SK-N-SH (cell line): Measurements from ENCODE around the gene LRCOL1. TPM values are rescaled to one million over a fixed set of nuclear protein-coding genes. Genes with fewer than 3 reads are reported as not detected.

Experiments
- CTCF ChIA-PET: fragments of 300-600, 350-600 bp; formaldehyde crosslinking; extraction: SDS; loops from one replicate; lab custom pipeline; 2021; lab: Yijun Ruan, JAX
- POLR2A ChIA-PET: fragments of 350-600 bp; sonication (Branson Sonifier 250); formaldehyde crosslinking; extraction: SDS; loops from one replicate; lab custom pipeline; 2020; ENCODE audit warnings: antibody characterized with exemption, inconsistent platforms; lab: Yijun Ruan, JAX
- DNase-seq: peaks from one replicate; pipeline ENCODE4 v3.0.0; 2012
- H2AFZ ChIP-seq: fragments of 200-600 bp; sonication (generic); 2 replicates; pipeline ENCODE4 v1.8.1; 2016; ENCODE audit warnings: antibody characterized with exemption, mild to moderate bottlenecking, low read depth
- H3F3A ChIP-seq: fragments of 200-600 bp; sonication (generic); replicated peaks from 2 replicates; pipeline ENCODE3; 2016; ENCODE audit warnings: antibody characterized with exemption, mild to moderate bottlenecking; ENCODE audit not compliant: insufficient read depth
- H3K27ac ChIP-seq, 2 experiments: fragments of 200-500 bp in 1 of 2; fragments of 200-600 bp in 1 of 2; sonication (Bioruptor generic) in 1 of 2; sonication (generic), shearing (Covaris generic) in 1 of 2; 2 replicates each; pipeline versions ENCODE4 v1.5.1 to v1.6.1; 2014 to 2016; ENCODE audit warnings: low read depth in 2 of 2, inconsistent platforms in 1 of 2, low read length in 1 of 2, mild to moderate bottlenecking in 1 of 2, mixed read lengths in 1 of 2
- H3K27me3 ChIP-seq: fragments of 200-600 bp; sonication (generic), shearing (Covaris generic); 2 replicates; pipeline ENCODE4 v1.6.1; 2016; ENCODE audit warnings: mixed run types; ENCODE audit not compliant: insufficient read depth
- H3K36me3 ChIP-seq, 2 experiments: fragments of 200-500 bp in 1 of 2; fragments of 200-600 bp in 1 of 2; sonication (Bioruptor generic) in 1 of 2; sonication (generic) in 1 of 2; replicated peaks in 1 of 2; 2 replicates each; pipeline versions ENCODE3 to v1.5.1; 2014 to 2016; ENCODE audit warnings: low read length in 1 of 2, mild to moderate bottlenecking in 1 of 2; ENCODE audit not compliant: insufficient read depth in 2 of 2, control insufficient read depth in 1 of 2
- H3K4me1 ChIP-seq, 2 experiments: fragments of 200-500 bp in 1 of 2; fragments of 200-600 bp in 1 of 2; sonication (Bioruptor generic) in 1 of 2; sonication (generic), shearing (Covaris generic) in 1 of 2; 2 replicates each; pipeline versions ENCODE4 v1.5.1 to v1.6.1; 2014 to 2016; ENCODE audit warnings: low read depth in 1 of 2, low read length in 1 of 2, mixed run types in 1 of 2; ENCODE audit not compliant: insufficient read depth in 2 of 2, control insufficient read depth in 1 of 2
- H3K4me2 ChIP-seq: fragments of 200-600 bp; sonication (generic), shearing (Covaris generic); 2 replicates; pipeline ENCODE4 v1.6.1; 2017; ENCODE audit warnings: mixed run types
- H3K4me3 ChIP-seq, 2 experiments: fragments of 200-500 bp in 1 of 2; fragments of 200-600 bp in 1 of 2; sonication (Bioruptor generic) in 1 of 2; sonication (generic), shearing (Covaris generic) in 1 of 2; 2 replicates each; pipeline versions ENCODE4 v1.5.1 to v1.8.1; 2014 to 2016; ENCODE audit warnings: low read depth in 2 of 2, inconsistent platforms in 1 of 2, low read length in 1 of 2, mild to moderate bottlenecking in 1 of 2, mixed read lengths in 1 of 2, moderate library complexity in 1 of 2
- H3K79me2 ChIP-seq: fragments of 200-600 bp; sonication (generic); 2 replicates; pipeline ENCODE4 v1.8.1; 2017; ENCODE audit warnings: mild to moderate bottlenecking; ENCODE audit not compliant: insufficient read depth
- H3K9ac ChIP-seq: fragments of 200-600 bp; sonication (generic); 2 replicates; pipeline ENCODE4 v1.6.1; 2017; ENCODE audit warnings: mixed run types
- H3K9me2 ChIP-seq: fragments of 200-600 bp; sonication (generic); 2 replicates; pipeline ENCODE4 v1.6.1; 2017; ENCODE audit warnings: mixed run types
- H3K9me3 ChIP-seq: fragments of 200-600 bp; sonication (generic); 2 replicates; pipeline ENCODE4 v1.6.1; 2017; ENCODE audit warnings: mixed run types, mild to moderate bottlenecking, moderate library complexity
- H4K20me1 ChIP-seq: fragments of 200-600 bp; sonication (generic); 2 replicates; pipeline ENCODE4 v1.6.1; 2017; ENCODE audit warnings: mild to moderate bottlenecking, mixed run types; ENCODE audit not compliant: insufficient read depth
- CTCF ChIP-seq: fragments of 200-600 bp; sonication (generic); IDR thresholded peaks from 2 replicates; pipeline ENCODE4 v1.6.1; 2017; ENCODE audit warnings: antibody characterized with exemption, mild to moderate bottlenecking, moderate library complexity
- ELF1 ChIP-seq: IDR thresholded peaks from 2 replicates; pipeline ENCODE4 v1.4.0; 2012
- EZH2phosphoT487 ChIP-seq: fragments of 200-600 bp; sonication (generic); IDR thresholded peaks from 2 replicates; pipeline ENCODE4 v1.6.1; 2017; ENCODE audit warnings: low read depth, mixed run types, mild to moderate bottlenecking, antibody characterized with exemption, moderate library complexity, borderline replicate concordance
- FOSL2 ChIP-seq: IDR thresholded peaks from 2 replicates; pipeline ENCODE4 v1.4.0; 2012; ENCODE audit warnings: low read depth, mild to moderate bottlenecking, moderate library complexity, borderline replicate concordance
- FOXJ3 ChIP-seq: sonication (generic); formaldehyde crosslinking; IDR thresholded peaks from 2 replicates; pipeline ENCODE4 v1.5.1; 2020; ENCODE audit warnings: mild to moderate bottlenecking, missing genetic modification reagents
- GABPA ChIP-seq: IDR thresholded peaks from 2 replicates; pipeline ENCODE4 v1.4.0; 2012; ENCODE audit warnings: low read depth, mild to moderate bottlenecking
- MXI1 ChIP-seq: IDR thresholded peaks from 2 replicates; pipeline ENCODE4 v1.6.1; 2012; ENCODE audit warnings: mild to moderate bottlenecking, low read depth, low read length, improper control_type of control experiment
- NFIC ChIP-seq: IDR thresholded peaks from 2 replicates; pipeline ENCODE4 v1.4.0; 2012; ENCODE audit warnings: borderline replicate concordance
- POLR2AphosphoS5 ChIP-seq: IDR thresholded peaks from 2 replicates; pipeline ENCODE4 v1.6.1; 2012; ENCODE audit warnings: low read depth, low read length
- RAD21 ChIP-seq: IDR thresholded peaks from 2 replicates; pipeline ENCODE4 v1.6.1; 2012; ENCODE audit warnings: mild to moderate bottlenecking, low read length
- RCOR1 ChIP-seq: fragments of 150-350 bp; IDR thresholded peaks from 2 replicates; pipeline ENCODE4 v1.6.1; 2017; ENCODE audit warnings: antibody characterized with exemption, low read length
- REST ChIP-seq: IDR thresholded peaks from 2 replicates; pipeline ENCODE4 v1.6.1; 2012; ENCODE audit warnings: mild to moderate bottlenecking, low read depth, low read length, moderate library complexity
- RFX5 ChIP-seq: IDR thresholded peaks from 2 replicates; pipeline ENCODE4 v1.6.1; 2012; ENCODE audit warnings: mild to moderate bottlenecking, improper control_type of control experiment, low read length
- SMC3 ChIP-seq: IDR thresholded peaks from 2 replicates; pipeline ENCODE4 v1.6.1; 2012; ENCODE audit warnings: low read depth, low read length, improper control_type of control experiment
- USF2 ChIP-seq: fragments of 150-350 bp; IDR thresholded peaks from 2 replicates; pipeline ENCODE4 v1.6.1; 2017; ENCODE audit warnings: antibody characterized with exemption, low read length, low read depth, borderline replicate concordance
- YY1 ChIP-seq: IDR thresholded peaks from 2 replicates; pipeline ENCODE4 v1.4.0; 2012; ENCODE audit warnings: low read depth, mild to moderate bottlenecking
- WGBS: methylation state at CpG from one replicate; pipeline ENCODE4 v1.1.6; 2017; ENCODE audit warnings: low lambda C conversion rate; 5-methylcytosine and 5-hydroxymethylcytosine counted together
- polyA plus RNA-seq, 3 experiments: library from polyadenylated mRNA; depleted of rRNA; stranded (reverse); fragments of >200 nt; gene quantifications; 2 replicates each; pipeline ENCODE4 v1.2.3, GENCODE V29; 2012
- TF ChIP-seq, protein P1 (sequence below): IDR thresholded peaks from 2 replicates; pipeline ENCODE4 v1.4.0; 2012; ENCODE audit warnings: low read depth, borderline replicate concordance
- TF ChIP-seq, protein P2 (sequence below): IDR thresholded peaks from 2 replicates; pipeline ENCODE4 v1.4.0; 2012; ENCODE audit warnings: low read depth

Gene LRCOL1
- polyA plus RNA-seq, 1 of the 3 experiments (the other 2 are of a cell fraction), result 1.1 TPM

DNA sequence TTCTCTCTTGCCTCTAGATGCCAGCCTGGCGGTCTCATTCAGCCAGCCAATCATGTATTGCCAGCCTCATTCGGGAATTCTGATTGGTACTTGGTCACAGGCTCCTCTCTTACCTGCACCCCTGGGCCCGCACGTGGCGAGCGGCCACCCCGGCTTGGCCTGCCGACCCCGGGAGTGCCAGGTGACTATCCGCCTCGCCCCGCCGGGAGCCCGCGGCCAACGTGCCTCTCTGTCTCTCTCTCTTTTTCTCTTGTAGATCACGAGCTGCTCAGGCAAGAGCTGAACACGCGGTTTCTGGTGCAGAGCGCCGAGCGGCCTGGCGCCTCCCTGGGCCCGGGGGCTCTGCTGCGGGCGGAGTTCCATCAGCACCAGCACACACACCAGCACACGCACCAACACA lies 39.3 kb downstream of the LRCOL1 start (continued):
- TF ChIP-seq CTCF (no peak), REST (no peak), SMC3 (no peak), RCOR1 (no peak)

- TF ChIP-seq GABPA, result no peak
- TF ChIP-seq FOXJ3 (CRISPR knock-in tag), result no peak
- TF ChIP-seq ELF1, result no peak
- Histone ChIP-seq H3K27me3 (no peaks in the 10 kb centered on the region), H3F3A (no peaks in the 10 kb centered on the region), H3K9me2 (no peaks in the 10 kb centered on the region), H3K9me3 (no peaks in the 10 kb centered on the region), H2AFZ (no peak overlapping the region), H3K4me1 (no peaks in the 10 kb centered on the region), H3K36me3 (peaks cover 0 to 53% of the 10 kb centered on the region in 2 experiments), H4K20me1 (0 out of 2 replicates have a peak, but pooled peaks cover 7% of the 10 kb centered on the region), H3K4me3 (no peak overlapping the region), H3K9ac (no peak overlapping the region), H3K4me2 (no peak overlapping the region), H3K27ac (no peak overlapping the region), H3K79me2 (no peaks in the 10 kb centered on the region)
- 98% methylated on average over 16 of the region's 26 CpGs for WGBS
- DNase-seq, result no peak
- POLR2A ChIA-PET, result no interaction called here
- CTCF ChIA-PET, result no interaction called here
These were observed 39.7 kb downstream of the LRCOL1 start for GRCh38 chr12:132570635-132571034.

DNA sequence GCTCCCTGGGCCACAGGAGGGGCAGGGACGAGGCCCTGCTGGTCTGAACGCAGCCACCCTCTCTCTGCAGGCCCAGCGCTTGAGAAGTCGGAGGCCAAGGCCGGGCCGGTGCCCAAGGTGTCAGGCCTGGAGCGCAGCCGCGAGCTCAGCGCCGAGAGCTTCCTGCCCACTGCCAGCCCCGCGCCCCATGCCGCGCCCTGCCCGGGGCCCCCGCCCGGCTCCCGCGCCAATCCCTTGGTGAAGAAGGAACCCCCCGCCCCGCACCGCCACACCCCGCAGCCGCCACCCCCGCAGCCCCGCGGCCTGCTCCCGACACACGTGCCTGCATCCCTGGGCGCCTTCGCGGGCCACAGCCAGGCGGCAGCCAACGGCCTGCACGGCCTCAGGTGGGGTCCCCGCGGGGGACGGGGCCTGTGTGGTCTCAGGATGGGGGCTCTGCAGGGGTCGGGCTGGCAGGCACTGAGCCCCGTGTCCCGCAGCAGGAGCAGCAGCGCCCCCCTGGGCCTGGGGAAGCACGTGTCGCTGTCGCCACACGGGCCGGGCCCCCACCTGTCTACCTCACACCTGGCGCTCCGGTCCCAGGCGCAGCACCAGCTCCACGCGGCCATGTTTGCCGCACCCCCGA lies 40.4 kb downstream of the LRCOL1 start:
- no peak overlapping the region for H3K4me3 ChIP-seq
- no peak overlapping the region for H3K4me2 ChIP-seq
- H3K79me2 ChIP-seq, result peaks cover 4% of the 10 kb centered on the region; the same call in 1 of the 2 replicates
- H3K9ac ChIP-seq, result no peak overlapping the region
- no peaks in the 10 kb centered on the region for H3F3A ChIP-seq
- POLR2A ChIA-PET, result no interaction called here
- no peaks in the 10 kb centered on the region for H3K27me3 ChIP-seq
- H2AFZ ChIP-seq, result no peak overlapping the region
- H3K36me3 ChIP-seq, result peaks cover 0 to 54% of the 10 kb centered on the region in 2 experiments
- H3K9me3 ChIP-seq, result no peaks in the 10 kb centered on the region
- no peak overlapping the region; a peak in 1 of 4 replicates for H3K27ac ChIP-seq
- peaks cover 13% of the 10 kb centered on the region; the same call in 1 of the 2 replicates for H4K20me1 ChIP-seq
- no peak for DNase-seq
- H3K4me1 ChIP-seq, result no peaks in the 10 kb centered on the region
- CTCF ChIA-PET, result interaction anchor here (1.5 to 1.7 kb wide), 3 partner anchors 9 to 16 kb away, joined by 3 to 11 read pairs (median 4); no protein-coding TSS in a partner anchor
- H3K9me2 ChIP-seq, result no peaks in the 10 kb centered on the region
- 96% methylated on average over 23 of the region's 55 CpGs for WGBS
- no peak for TF ChIP-seq RAD21
- TF ChIP-seq MXI1, result no peak
- TF ChIP-seq, protein P1, sequence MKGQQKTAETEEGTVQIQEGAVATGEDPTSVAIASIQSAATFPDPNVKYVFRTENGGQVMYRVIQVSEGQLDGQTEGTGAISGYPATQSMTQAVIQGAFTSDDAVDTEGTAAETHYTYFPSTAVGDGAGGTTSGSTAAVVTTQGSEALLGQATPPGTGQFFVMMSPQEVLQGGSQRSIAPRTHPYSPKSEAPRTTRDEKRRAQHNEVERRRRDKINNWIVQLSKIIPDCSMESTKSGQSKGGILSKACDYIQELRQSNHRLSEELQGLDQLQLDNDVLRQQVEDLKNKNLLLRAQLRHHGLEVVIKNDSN, result no peak
- TF ChIP-seq, protein P2, sequence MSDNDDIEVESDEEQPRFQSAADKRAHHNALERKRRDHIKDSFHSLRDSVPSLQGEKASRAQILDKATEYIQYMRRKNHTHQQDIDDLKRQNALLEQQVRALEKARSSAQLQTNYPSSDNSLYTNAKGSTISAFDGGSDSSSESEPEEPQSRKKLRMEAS, result no peak
- TF ChIP-seq RFX5, result no peak
- no peak for TF ChIP-seq EZH2phosphoT487
- TF ChIP-seq ELF1, result no peak
- TF ChIP-seq NFIC, result no peak
- no peak for TF ChIP-seq FOSL2
- no peak for TF ChIP-seq USF2
- no peak for TF ChIP-seq YY1
- no peak for TF ChIP-seq POLR2AphosphoS5
